ENCODE results near the gene PDE4A.

Gene PDE4A

GRCh38 chr19:10510301-10510802, 90.0 kb downstream of the PDE4A start:
- DNase-seq (ENCODE audit: low read depth, low spot score): no peak

- no peak for DNase-seq (ENCODE audit: low read depth, low spot score)
These were observed 92.9 kb downstream of the PDE4A start for GRCh38 chr19:10513223-10513622.

GRCh38 chr19:10514211-10515145, 94.1 kb downstream of the PDE4A start:
- DNase-seq (ENCODE audit: low read depth, low spot score): no peak

GRCh38 chr19:10516064-10516385, 95.7 kb downstream of the PDE4A start:
- no peak for DNase-seq (ENCODE audit: low read depth, low spot score)

- no peak for DNase-seq (ENCODE audit: low read depth, low spot score)
These were observed 96.4 kb downstream of the PDE4A start for GRCh38 chr19:10516671-10517286.

- DNase-seq (ENCODE audit: low read depth, low spot score): no peak
These were observed 97.0 kb downstream of the PDE4A start, which contains the start of gene S1PR5 for GRCh38 chr19:10517361-10517759. TSS of gene S1PR5 (minus strand) at chr19:10517447. CDS start at chr19:10515011, 2,436 bp downstream.

- DNase-seq (ENCODE audit: low read depth, low spot score): no peak
These were observed 97.6 kb downstream of the PDE4A start for GRCh38 chr19:10517760-10518443.

- no peak for DNase-seq (ENCODE audit: low read depth, low spot score)
These were observed 98.4 kb downstream of the PDE4A start for GRCh38 chr19:10518444-10519361.
